A673 (cell line): ENCODE measurements around the gene FBXO17.

ENCODE experiments used
- CTCF ChIP-seq: fragments of 300-800, 200-600 bp; sonication (generic); conservative IDR thresholded peaks from 2 replicates; pipeline ENCODE4 v1.5.1; 2017; ENCODE audit warnings: low read depth, mild to moderate bottlenecking, antibody characterized with exemption, low read length, moderate library complexity, mixed read lengths
- EZH2 ChIP-seq: fragments of 200-600 bp; sonication (generic); IDR thresholded peaks from 2 replicates; pipeline ENCODE4 v1.6.1; 2017; ENCODE audit warnings: borderline replicate concordance, low read depth, mild to moderate bottlenecking, mixed read lengths, antibody characterized with exemption, low read length; ENCODE audit not compliant: poor library complexity, severe bottlenecking

DNA sequence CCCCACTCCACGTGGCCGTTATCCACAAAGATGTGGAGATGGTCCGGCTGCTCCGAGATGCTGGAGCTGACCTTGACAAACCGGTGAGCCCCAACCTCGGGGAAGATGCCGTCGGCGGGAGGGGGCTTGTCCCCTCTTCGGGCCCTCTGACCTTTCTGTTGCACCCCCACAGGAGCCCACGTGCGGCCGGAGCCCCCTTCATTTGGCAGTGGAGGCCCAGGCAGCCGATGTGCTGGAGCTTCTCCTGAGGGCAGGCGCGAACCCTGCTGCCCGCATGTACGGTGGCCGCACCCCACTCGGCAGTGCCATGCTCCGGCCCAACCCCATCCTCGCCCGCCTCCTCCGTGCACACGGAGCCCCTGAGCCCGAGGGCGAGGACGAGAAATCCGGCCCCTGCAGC, 68.3 kb downstream of the FBXO17 start:
- TF ChIP-seq CTCF: no peak
- TF ChIP-seq EZH2: no peak
